Fibroblast of pulmonary artery (primary cell): ENCODE results near the gene ZNF672.
"Not testable (repeated sequence)": the region's sequence is repeated elsewhere in the genome, so short reads cannot be mapped to it uniquely, and the experiment has no call there.

Experiments used
- DNase-seq: peaks from one replicate; pipeline ENCODE4 v3.0.0-alpha.2; 2010; ENCODE audit warnings: low read depth
- H3K4me3 ChIP-seq: replicated peaks from 2 replicates; pipeline ENCODE4 v1.5.1; 2011; ENCODE audit warnings: low read depth, mild to moderate bottlenecking, control low read depth, low read length, moderate library complexity
- CTCF ChIP-seq: IDR thresholded peaks from 2 replicates; pipeline ENCODE4 v1.5.1; 2011; ENCODE audit warnings: mild to moderate bottlenecking, control low read depth, low read length, inconsistent platforms; ENCODE audit errors: missing control alignments

Gene ZNF672

GRCh38 chr1:248798791-248799190, 39.2 kb upstream of the ZNF672 start:
- no peak for DNase-seq
- no peak for TF ChIP-seq CTCF
- H3K4me3 ChIP-seq: no peak overlapping the region

DNA sequence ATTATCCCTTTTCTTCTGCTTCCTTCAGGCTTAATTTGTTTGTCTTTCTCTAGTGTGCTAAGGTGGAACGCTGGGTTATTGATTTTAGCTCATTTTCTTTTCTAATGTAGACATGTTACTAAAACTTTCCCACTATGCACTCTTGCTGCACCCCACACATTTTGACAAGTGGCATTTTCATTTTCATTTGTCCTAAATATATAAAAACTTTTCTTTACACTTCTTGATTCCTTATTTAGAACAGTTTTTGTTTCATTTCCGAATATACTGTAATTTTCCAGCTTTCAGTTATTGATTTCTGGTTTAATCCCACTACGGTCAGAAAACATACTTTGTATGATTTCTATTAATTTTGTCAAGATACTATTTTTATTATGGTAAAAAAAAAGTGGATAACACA, 37.6 kb upstream of the ZNF672 start:
- no peak for TF ChIP-seq CTCF
- no peak for DNase-seq
- H3K4me3 ChIP-seq: no peak overlapping the region

DNA sequence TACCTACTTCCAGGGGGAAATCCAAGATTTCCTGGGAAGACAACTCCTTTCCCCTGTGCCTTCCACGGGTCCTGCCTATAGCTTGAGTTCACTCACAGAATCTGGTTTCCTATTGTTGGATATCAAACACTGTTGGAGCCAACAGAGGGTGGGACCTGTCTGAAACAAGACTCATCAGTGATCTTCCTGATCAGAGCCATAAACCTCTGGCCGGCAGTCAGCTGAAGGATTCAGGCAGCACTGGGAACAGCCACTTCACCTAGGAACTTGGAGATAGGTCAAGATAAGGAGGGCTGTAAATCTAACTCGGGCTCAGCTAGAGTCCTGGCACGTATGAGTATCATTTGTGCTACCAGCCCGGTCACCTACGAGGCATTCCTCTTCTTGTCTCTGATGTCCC, 35.6 kb upstream of the ZNF672 start:
- no peak overlapping the region for H3K4me3 ChIP-seq
- no peak for DNase-seq
- TF ChIP-seq CTCF: no peak

GRCh38 chr1:248803501-248803900, 34.5 kb upstream of the ZNF672 start:
- DNase-seq, H3K4me3 ChIP-seq: not testable (repeated sequence)

DNA sequence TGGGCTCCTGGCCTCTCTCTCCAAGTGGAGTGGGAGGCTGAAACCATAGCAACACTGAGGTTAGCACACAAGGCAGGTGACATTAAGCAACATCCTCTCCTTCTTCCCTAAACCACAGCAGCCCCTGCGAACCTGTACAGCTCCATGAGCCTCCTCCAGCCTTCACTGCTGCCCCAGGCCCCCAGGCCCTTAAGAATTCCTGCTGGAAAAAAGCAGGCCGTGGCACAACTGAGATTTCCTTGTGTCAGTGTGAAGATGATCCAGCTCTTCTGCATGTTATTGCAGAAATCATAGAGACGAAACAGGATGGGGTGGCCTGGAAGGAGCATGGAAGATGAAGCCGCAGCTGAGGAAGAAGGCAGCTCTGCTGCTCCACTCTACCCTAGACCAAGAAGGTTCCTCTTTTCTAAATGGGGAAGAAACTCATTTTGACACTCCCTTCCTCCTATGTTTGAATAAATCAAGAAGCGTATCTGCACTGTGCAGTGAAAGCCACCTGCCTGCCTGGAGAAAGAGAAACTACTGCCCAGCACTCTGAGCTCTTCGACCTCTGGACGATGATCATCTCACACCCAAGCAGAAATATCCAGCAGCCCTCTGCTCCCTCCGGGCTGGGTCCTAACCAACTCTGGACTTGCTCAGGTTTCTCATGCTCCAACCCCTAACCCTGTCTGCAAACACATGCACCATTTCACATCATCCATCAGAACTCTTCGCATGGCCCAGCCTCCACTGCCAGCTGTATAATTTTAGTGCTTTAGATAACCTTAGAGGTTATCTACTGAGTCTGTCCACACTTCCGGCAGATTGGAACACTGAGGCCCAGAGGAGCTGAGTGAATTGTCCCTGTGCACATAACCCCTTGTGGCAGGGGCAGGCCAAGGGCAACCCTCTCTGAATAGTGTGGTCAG, 33.0 kb upstream of the ZNF672 start:
- no peak for TF ChIP-seq CTCF
- DNase-seq: no peak
- H3K4me3 ChIP-seq: no peak overlapping the region

DNA sequence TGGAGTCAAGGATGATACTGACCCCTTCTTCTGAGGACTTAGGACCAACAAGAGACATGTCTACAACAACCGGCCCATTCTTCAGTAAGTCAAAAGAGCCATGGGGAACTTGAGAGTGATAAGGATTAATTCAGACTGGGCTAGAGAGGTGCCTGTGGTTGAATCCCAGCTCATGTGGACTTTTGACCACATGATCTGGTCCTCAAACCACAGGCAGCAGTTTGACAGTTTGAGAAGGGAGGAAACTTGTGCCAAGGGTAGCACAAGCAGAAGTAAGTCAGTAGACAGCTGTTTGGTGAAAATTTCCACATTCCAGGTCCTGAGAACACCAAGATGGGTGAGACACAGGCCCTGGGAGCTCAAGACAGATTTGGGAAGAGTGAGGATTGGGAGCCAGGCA, 32.1 kb upstream of the ZNF672 start:
- TF ChIP-seq CTCF: no peak
- H3K4me3 ChIP-seq: no peak overlapping the region
- DNase-seq: no peak

- peak; percentile 78 for TF ChIP-seq CTCF
- H3K4me3 ChIP-seq: no peak overlapping the region
- DNase-seq: peak; percentile 60
Observed at GRCh38 chr1:248807067-248807737, 30.8 kb upstream of the ZNF672 start.
